ENCODE data around the gene RNF152.

RNF152 gene, protein sequence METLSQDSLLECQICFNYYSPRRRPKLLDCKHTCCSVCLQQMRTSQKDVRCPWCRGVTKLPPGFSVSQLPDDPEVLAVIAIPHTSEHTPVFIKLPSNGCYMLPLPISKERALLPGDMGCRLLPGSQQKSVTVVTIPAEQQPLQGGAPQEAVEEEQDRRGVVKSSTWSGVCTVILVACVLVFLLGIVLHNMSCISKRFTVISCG

DNA sequence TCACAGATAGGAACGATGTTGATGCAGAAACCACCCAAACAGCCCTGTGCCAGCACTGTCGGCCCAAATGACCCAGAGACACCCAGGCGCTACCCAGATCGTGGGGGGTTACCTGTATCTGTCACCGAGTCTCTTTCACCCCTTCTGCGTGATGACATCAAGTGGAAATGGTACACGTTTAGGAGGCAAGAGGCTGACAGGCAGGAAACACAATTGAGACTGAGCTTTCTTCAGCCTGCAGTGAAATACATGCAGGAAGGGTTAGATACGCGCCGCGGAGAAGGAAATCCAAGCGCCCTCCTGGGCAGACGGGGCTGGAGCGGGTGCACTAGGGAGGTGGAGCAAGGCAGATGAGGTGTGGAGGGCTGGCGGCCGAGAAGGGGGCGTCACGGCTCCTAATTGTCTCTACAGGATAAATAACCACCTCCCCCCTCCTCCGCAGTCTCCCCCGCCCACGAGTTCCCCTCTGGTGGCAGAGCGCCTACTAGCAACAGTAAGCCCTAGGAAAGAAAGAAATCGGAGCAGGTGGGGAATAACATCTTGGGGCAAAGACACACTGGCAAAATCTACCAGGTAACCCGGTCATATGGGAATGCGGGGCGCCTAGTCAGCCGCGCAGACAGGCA is at the start of gene RNF152:
TSS of gene RNF152 (minus strand) at position 325 of the 626 bp plus-strand sequence. CDS start 76,544 bp downstream, outside the sequence.
- no peak for DNase-seq (ENCODE audit: low read depth)

GRCh38 chr18:61941948-61942471 is 49.2 kb upstream of the RNF152 start:
- no peak for DNase-seq (ENCODE audit: low read depth)

GRCh38 chr18:61939046-61939674 is 46.4 kb upstream of the RNF152 start:
- no peak for DNase-seq (ENCODE audit: low read depth)

- no peak for DNase-seq (ENCODE audit: low read depth)
Measured at GRCh38 chr18:61935362-61935761, 42.6 kb upstream of the RNF152 start.

- no peak for DNase-seq (ENCODE audit: low read depth)
Measured at GRCh38 chr18:61931654-61932379, 39.0 kb upstream of the RNF152 start.

- DNase-seq (ENCODE audit: low read depth), result no peak
Measured at GRCh38 chr18:61929881-61930640, 37.3 kb upstream of the RNF152 start.

DNA sequence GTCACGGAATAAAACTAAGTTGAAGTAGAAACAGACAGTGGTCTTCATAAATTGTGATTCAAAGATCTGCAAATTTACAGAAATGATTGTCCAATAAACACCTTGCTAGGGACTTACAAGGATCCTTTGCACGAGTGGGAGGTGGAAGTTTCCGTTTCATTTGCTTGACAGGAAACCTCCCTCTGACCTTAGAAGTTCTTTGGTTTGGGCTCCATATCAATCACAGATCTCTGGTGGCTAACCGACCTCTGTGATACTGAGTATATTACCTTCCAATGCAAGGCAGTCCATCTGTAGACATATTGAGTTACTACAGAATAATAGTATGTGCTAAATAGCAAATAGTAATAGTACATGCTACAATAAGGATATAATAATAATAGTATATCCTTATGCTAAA is 33.7 kb upstream of the RNF152 start:
- DNase-seq (ENCODE audit: low read depth), result no peak

- DNase-seq (ENCODE audit: low read depth), result no peak
Measured at GRCh38 chr18:61924550-61924949, 31.7 kb upstream of the RNF152 start.

GRCh38 chr18:61922435-61922834 is 29.6 kb upstream of the RNF152 start:
- no peak for DNase-seq (ENCODE audit: low read depth)

DNA sequence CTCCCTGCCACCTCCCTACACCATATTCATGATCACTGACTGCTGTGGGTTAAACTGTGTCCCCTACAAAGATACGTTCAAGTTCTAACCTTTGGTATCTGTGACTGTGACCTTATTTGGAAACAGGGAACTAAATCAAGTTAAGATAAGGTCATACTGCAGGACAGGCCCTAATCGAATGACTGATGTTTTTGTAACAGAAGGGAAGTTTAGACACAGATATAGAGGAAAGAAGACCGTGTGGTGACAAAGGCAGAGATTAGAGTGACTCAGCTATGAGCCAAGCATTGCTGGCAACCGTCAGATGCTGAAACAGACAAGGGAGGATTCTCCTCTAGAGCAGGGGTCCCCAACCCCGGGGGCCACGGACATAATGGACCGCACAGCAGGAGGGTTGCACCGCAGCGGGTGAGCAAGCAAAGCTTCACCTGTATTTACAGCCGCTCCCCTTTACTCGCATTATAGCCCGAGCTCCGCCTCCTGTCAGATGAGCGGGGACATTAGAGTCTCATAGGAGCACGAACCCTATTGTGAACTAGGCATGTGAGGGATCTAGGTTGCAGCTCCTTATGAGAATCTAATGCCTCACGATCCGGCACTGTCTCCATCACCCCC is 28.9 kb upstream of the RNF152 start:
- no peak for DNase-seq (ENCODE audit: low read depth)

DNA sequence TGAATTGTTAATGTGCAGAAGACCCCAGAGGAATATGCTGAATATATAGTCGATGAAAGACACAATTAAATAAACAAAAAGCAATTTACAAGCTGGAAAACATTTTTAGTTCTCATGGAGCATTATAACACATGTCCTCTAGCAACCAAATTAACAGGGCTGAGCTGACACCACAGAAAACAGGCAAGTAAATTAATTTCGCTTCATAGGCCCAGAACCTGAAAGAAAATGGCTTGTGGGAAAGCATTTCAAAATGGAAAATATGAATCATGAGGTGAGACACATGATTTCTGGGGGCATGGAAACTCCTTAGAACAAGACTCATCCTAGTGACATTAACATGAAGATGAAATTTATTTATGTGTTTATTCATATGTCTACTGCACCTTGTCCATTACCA is 25.0 kb upstream of the RNF152 start:
- DNase-seq (ENCODE audit: low read depth), result no peak

GRCh38 chr18:61912476-61912875 is 19.7 kb upstream of the RNF152 start:
- no peak for DNase-seq (ENCODE audit: low read depth)

DNA sequence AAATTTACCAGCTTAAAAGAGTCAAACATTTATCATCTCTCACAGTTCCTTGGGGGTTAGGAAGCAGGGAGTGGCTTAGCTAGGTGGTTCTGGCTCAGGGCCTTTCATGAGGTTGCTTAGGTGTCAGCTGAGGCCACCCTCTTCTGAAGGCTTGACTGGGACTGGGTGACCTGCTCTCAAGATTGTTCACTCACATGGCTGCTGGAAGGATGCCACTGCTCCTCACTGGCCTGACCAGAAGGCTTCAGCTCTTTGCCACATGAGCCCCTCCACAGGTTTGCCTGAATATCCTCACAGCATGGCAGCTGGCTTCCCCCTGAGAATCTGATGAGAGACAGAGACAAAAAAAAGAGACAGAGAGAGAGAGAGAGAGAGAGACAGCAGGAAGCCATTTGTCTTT is 17.3 kb upstream of the RNF152 start:
- no peak for DNase-seq (ENCODE audit: low read depth)

DNA sequence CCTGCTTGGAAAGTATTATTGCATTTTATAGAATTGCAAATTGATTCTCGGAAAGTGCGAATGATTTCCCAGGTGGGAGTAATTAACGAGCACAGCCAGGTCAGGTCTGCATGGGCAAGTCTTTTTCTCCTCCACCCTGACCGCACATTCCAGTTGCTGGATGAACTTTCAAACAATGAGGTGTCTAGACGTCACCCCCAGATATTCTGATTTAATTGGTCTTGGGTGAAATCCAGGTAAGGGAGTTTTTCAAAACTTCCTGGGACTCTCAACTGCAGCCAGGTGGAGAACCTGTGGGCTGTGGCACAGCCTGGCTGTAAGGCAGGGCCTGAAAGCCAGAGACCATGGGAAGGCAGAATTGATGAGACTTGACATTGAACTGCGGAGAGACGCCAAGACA is 15.9 kb upstream of the RNF152 start:
- no peak for DNase-seq (ENCODE audit: low read depth)

- DNase-seq (ENCODE audit: low read depth), result no peak
Measured at GRCh38 chr18:61901323-61901986, 8.6 kb upstream of the RNF152 start.

DNA sequence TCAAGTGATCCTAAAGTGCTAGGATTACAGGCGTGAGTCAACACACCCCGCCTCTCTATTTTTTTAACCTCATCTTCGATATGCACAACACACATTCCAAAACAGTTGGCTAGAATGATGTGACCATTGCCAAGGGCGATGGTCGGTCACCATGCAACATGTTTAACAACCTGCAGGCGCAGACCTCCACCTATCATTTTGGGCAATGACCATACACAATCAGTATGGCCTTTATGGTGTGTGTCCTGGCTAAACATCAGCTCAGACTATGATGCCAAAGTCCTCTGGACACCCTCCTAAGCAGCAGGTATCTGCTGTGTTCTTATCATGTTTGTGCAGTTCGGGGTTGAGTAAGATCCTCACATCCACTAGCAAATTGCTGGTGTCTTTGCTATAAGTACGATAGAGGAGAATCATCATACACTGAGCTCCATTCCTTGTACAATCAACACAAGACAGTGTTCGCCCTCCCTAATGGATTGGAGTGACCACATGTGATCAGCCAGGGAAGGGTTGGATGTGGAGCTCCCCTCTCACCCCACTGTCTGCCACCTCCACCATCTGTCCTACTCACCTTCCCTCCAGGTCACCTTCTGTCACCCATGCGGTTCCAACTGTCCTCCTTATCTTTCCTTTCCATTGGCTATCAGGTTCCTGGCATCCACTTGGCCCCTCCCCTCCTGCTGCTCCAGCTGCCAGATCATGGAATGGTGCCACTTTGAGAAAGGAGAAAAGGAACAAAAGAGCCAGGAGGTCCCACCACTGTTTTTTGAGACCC is 7.9 kb upstream of the RNF152 start:
- no peak for DNase-seq (ENCODE audit: low read depth)

DNA sequence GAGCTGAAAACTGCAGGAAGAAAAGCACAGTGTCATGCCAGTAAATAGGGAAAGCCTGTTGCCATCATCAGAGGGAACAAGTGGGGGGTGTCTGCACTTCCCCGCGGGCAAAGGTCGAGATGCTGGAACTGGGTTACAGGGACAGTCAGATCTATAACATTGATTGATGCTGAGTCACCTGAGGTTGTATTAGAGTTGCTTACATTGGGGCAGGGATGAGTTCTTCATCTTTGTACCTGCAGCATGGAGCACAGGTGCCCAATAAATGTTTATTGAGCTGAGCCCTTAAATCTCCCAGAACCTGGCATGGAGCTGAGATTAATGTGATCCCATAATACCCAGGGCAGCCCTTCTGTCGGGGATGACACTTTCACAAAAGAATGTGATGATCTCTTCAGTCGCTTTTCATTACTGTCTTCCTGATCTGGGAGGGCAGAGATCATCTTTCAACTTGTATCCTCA is 5.9 kb upstream of the RNF152 start:
- no peak for DNase-seq (ENCODE audit: low read depth)

- DNase-seq (ENCODE audit: low read depth), result no peak
Measured at GRCh38 chr18:61896757-61897156, 4.0 kb upstream of the RNF152 start.

- no peak for DNase-seq (ENCODE audit: low read depth)
Measured at GRCh38 chr18:61896118-61896517, 3.3 kb upstream of the RNF152 start.
